ENCODE data around the gene CDKN2B-AS1.

Gene CDKN2B-AS1

DNA sequence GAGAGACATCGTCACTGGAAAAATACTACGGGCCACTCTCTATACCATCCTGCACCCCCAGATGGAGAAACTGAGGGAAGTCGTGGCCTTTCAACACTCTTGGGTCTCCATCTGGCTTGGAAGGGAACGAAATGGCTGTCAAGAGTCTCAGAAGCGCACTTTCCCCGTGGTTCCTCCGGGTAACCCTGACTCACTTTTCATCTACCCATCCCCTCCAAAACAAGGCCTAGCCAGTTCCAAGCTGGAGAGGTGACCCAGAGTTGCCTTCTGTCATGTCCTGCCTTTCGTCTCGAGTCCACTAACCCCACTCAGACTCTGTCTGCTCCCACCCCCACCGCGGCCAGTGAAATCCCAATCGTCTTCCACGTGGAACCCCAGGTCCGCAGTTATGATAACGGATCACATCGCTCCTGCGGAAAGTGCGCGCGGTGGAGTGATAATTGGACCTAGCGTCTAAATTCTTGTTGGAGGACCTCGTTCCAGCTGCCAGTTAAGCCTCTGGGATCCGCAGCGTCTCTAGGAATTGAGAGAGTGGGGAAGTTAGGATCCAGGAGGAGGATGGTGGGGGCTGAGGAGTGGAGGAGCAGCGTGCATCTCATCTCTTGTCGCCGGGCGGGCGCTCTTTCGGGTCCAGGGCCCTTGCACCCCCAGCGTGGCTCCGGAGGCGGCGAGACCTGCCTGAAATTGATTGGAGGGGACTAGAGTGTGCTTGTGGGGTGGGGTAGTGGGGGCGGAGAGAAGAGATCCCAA, 5.0 kb upstream of the CDKN2B-AS1 start:
- Histone ChIP-seq H3K27ac (ENCODE audit: extremely low read depth, low read depth, low read length) (no peak overlapping the region; the same call in 1 of the 2 replicates), H3K4me3 (ENCODE audit: low read depth, low read length) (peak overlapping the region; percentile 59), H3K4me1 (ENCODE audit: control insufficient read depth, insufficient read depth, low read length) (peaks cover 24% of the 10 kb centered on the region), H3K9me3 (ENCODE audit: control insufficient read depth, insufficient read depth, low read depth, low read length) (no peaks in the 10 kb centered on the region), H3K36me3 (ENCODE audit: control insufficient read depth in 2 of 2, insufficient read depth in 1 of 2, low read length in 2 of 2) (peaks cover 0 to 19% of the 10 kb centered on the region in 2 experiments; a peak in 1 of 3 replicates)
- POLR2A ChIA-PET, result interaction anchor here (0.8 to 2.7 kb wide), 4 partner anchors 13 to 19 kb away, joined by 3 to 17 read pairs (median 6); partner anchors contain the start of gene CDKN2B
- CTCF ChIA-PET, result interaction anchor here (0.7 to 4.6 kb wide), 7 partner anchors 11 to 254 kb away, joined by 3 to 45 read pairs (median 4); partner anchors contain the start of gene CDKN2B
- TF ChIP-seq ZNF555 (tag by site-specific recombination; conservative IDR thresholded peaks at IDR 0.05), result no peak
- no peak for TF ChIP-seq ZNF350 (tag by site-specific recombination; IDR thresholded peaks at IDR 0.05)
- TF ChIP-seq HOXC10 (CRISPR knock-in tag; IDR thresholded peaks at IDR 0.05), result no peak
- TF ChIP-seq SP2 (tag by site-specific recombination; IDR thresholded peaks at IDR 0.05), result peak; percentile 41
- no peak for TF ChIP-seq ZNF146 (tag by site-specific recombination; IDR thresholded peaks at IDR 0.05)
- TF ChIP-seq, protein P1, sequence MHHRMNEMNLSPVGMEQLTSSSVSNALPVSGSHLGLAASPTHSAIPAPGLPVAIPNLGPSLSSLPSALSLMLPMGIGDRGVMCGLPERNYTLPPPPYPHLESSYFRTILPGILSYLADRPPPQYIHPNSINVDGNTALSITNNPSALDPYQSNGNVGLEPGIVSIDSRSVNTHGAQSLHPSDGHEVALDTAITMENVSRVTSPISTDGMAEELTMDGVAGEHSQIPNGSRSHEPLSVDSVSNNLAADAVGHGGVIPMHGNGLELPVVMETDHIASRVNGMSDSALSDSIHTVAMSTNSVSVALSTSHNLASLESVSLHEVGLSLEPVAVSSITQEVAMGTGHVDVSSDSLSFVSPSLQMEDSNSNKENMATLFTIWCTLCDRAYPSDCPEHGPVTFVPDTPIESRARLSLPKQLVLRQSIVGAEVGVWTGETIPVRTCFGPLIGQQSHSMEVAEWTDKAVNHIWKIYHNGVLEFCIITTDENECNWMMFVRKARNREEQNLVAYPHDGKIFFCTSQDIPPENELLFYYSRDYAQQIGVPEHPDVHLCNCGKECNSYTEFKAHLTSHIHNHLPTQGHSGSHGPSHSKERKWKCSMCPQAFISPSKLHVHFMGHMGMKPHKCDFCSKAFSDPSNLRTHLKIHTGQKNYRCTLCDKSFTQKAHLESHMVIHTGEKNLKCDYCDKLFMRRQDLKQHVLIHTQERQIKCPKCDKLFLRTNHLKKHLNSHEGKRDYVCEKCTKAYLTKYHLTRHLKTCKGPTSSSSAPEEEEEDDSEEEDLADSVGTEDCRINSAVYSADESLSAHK (tag by site-specific recombination; IDR thresholded peaks at IDR 0.05), result no peak
- no peak for TF ChIP-seq ZSCAN23 (tag by site-specific recombination; IDR thresholded peaks at IDR 0.05)
- no peak for TF ChIP-seq ZNF747 (tag by site-specific recombination; IDR thresholded peaks at IDR 0.05)
- TF ChIP-seq ZNF221 (tag by site-specific recombination; IDR thresholded peaks at IDR 0.05; ENCODE audit: borderline replicate concordance), result no peak
- TF ChIP-seq FEZF1 (tag by site-specific recombination; IDR thresholded peaks at IDR 0.05), result no peak
- TF ChIP-seq ZNF433 (tag by site-specific recombination; IDR thresholded peaks at IDR 0.05; ENCODE audit: low read depth), result no peak
- TF ChIP-seq ZNF112 (tag by site-specific recombination; IDR thresholded peaks at IDR 0.05), result no peak
- no peak for TF ChIP-seq ZNF626 (tag by site-specific recombination; IDR thresholded peaks at IDR 0.05)
- TF ChIP-seq, protein P2, sequence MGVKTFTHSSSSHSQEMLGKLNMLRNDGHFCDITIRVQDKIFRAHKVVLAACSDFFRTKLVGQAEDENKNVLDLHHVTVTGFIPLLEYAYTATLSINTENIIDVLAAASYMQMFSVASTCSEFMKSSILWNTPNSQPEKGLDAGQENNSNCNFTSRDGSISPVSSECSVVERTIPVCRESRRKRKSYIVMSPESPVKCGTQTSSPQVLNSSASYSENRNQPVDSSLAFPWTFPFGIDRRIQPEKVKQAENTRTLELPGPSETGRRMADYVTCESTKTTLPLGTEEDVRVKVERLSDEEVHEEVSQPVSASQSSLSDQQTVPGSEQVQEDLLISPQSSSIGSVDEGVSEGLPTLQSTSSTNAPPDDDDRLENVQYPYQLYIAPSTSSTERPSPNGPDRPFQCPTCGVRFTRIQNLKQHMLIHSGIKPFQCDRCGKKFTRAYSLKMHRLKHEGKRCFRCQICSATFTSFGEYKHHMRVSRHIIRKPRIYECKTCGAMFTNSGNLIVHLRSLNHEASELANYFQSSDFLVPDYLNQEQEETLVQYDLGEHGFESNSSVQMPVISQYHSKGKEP (tag by site-specific recombination; IDR thresholded peaks at IDR 0.05), result no peak
- TF ChIP-seq, protein P3, sequence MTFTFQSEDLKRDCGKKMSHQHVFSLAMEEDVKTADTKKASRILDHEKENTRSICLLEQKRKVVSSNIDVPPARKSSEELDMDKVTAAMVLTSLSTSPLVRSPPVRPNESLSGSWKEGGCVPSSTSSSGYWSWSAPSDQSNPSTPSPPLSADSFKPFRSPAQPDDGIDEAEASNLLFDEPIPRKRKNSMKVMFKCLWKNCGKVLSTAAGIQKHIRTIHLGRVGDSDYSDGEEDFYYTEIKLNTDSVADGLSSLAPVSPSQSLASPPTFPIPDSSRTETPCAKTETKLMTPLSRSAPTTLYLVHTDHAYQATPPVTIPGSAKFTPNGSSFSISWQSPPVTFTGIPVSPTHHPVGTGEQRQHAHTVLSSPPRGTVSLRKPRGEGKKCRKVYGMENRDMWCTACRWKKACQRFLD (tag by site-specific recombination; IDR thresholded peaks at IDR 0.05), result no peak
- peak; percentile 95 for TF ChIP-seq ZBTB17 (tag by site-specific recombination; IDR thresholded peaks at IDR 0.05)
- TF ChIP-seq ZXDB (tag by site-specific recombination; IDR thresholded peaks at IDR 0.05), result no peak
- TF ChIP-seq ZBTB8A (tag by site-specific recombination; IDR thresholded peaks at IDR 0.05), result peak; percentile 66
- TF ChIP-seq ZNF23 (tag by site-specific recombination; IDR thresholded peaks at IDR 0.05; ENCODE audit: borderline replicate concordance), result no peak
- no peak for TF ChIP-seq ZEB2 (tag by site-specific recombination; IDR thresholded peaks at IDR 0.05)
- TF ChIP-seq, protein P4, sequence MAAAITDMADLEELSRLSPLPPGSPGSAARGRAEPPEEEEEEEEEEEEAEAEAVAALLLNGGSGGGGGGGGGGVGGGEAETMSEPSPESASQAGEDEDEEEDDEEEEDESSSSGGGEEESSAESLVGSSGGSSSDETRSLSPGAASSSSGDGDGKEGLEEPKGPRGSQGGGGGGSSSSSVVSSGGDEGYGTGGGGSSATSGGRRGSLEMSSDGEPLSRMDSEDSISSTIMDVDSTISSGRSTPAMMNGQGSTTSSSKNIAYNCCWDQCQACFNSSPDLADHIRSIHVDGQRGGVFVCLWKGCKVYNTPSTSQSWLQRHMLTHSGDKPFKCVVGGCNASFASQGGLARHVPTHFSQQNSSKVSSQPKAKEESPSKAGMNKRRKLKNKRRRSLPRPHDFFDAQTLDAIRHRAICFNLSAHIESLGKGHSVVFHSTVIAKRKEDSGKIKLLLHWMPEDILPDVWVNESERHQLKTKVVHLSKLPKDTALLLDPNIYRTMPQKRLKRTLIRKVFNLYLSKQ (tag by site-specific recombination; IDR thresholded peaks at IDR 0.05; ENCODE audit: borderline replicate concordance), result no peak
- no peak for TF ChIP-seq ZNF426 (tag by site-specific recombination; IDR thresholded peaks at IDR 0.05)
- TF ChIP-seq ZNF37A (tag by site-specific recombination; IDR thresholded peaks at IDR 0.05), result no peak
- no peak for TF ChIP-seq BCL11B (tag by site-specific recombination; IDR thresholded peaks at IDR 0.05; ENCODE audit: low read depth)
- TF ChIP-seq GLIS2 (tag by site-specific recombination; IDR thresholded peaks at IDR 0.05), result peak; percentile 90
- TF ChIP-seq ZNF791 (tag by site-specific recombination; IDR thresholded peaks at IDR 0.05), result no peak
- TF ChIP-seq ZNF394 (tag by site-specific recombination; IDR thresholded peaks at IDR 0.05; ENCODE audit: borderline replicate concordance), result no peak
- TF ChIP-seq ZFP41 (tag by site-specific recombination; IDR thresholded peaks at IDR 0.05; ENCODE audit: borderline replicate concordance), result no peak
- no peak for TF ChIP-seq OVOL3 (tag by site-specific recombination; IDR thresholded peaks at IDR 0.05)
- no peak for TF ChIP-seq ZNF169 (tag by site-specific recombination; IDR thresholded peaks at IDR 0.05)
- TF ChIP-seq, protein P5, sequence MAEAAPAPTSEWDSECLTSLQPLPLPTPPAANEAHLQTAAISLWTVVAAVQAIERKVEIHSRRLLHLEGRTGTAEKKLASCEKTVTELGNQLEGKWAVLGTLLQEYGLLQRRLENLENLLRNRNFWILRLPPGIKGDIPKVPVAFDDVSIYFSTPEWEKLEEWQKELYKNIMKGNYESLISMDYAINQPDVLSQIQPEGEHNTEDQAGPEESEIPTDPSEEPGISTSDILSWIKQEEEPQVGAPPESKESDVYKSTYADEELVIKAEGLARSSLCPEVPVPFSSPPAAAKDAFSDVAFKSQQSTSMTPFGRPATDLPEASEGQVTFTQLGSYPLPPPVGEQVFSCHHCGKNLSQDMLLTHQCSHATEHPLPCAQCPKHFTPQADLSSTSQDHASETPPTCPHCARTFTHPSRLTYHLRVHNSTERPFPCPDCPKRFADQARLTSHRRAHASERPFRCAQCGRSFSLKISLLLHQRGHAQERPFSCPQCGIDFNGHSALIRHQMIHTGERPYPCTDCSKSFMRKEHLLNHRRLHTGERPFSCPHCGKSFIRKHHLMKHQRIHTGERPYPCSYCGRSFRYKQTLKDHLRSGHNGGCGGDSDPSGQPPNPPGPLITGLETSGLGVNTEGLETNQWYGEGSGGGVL (tag by site-specific recombination; IDR thresholded peaks at IDR 0.05), result peak; percentile 86
